ES-I3 (cell line): Measurements from ENCODE around the gene SRRD.

Experiments
- H3K36me3 ChIP-seq: 2 replicates; pipeline ENCODE4 v1.6.1; 2013; ENCODE audit warnings: mild to moderate bottlenecking, low read length, control low read depth, moderate library complexity; ENCODE audit not compliant: insufficient read depth
- H3K4me1 ChIP-seq: 2 replicates; pipeline ENCODE4 v1.6.1; 2013; ENCODE audit warnings: mild to moderate bottlenecking, control low read depth, low read length; ENCODE audit not compliant: insufficient read depth
- H3K9ac ChIP-seq: 2 replicates; pipeline ENCODE4 v1.6.1; 2013; ENCODE audit warnings: low read depth, mild to moderate bottlenecking, low read length, moderate library complexity
- H3K9me3 ChIP-seq: 2 replicates; pipeline ENCODE4 v1.6.1; 2013; ENCODE audit warnings: mild to moderate bottlenecking, low read length, moderate library complexity; ENCODE audit not compliant: control insufficient read depth, insufficient read depth

SRRD gene

DNA sequence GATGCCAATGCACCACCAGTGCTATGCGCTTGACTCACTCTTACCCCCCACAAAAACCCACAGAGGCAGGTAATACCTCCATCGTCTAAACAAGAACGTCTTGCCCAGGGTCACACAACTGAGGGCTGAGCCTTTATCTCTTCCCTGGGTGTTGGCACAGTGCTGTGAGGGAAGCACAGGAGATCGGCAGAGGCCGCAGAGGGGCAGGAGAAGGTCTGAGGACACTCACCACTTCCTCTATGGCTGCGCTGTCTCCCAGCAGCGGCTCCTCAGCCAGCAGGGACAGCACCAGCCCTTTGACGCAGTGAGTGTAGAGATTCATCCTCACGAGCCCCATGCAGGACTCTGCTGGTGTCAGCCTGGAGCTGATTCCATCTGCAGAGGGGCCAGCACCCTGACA, 20.0 kb upstream of the SRRD start:
- peaks cover 47% of the 10 kb centered on the region for H3K36me3 ChIP-seq
- no peak overlapping the region for H3K9ac ChIP-seq
- no peaks in the 10 kb centered on the region for H3K9me3 ChIP-seq
- H3K4me1 ChIP-seq = peaks cover 4% of the 10 kb centered on the region

GRCh38 chr22:26464312-26464711, 19.4 kb upstream of the SRRD start:
- Histone ChIP-seq H3K9me3 (no peaks in the 10 kb centered on the region), H3K4me1 (peaks cover 4% of the 10 kb centered on the region), H3K36me3 (peaks cover 46% of the 10 kb centered on the region), H3K9ac (no peak overlapping the region)

DNA sequence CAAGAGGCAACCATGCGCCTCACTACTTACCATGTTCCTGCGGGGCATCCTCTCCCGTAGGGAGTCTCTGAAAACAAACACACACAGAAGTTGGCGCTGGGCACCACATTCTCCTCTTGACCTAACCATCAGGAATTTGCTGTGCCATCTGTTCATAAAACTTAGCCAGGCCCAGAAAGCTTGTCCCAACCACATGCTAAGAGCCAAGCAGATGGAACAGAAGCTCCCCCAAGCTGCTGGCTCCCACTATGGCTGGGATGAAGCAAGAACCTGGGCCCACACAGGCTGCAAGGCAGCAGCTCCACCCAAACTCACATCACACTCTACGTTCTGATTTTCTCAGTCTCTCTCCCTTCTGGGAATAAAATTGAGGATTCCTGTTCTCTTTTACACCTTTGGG, 17.5 kb upstream of the SRRD start:
- Histone ChIP-seq H3K9ac (no peak overlapping the region), H3K36me3 (peaks cover 50% of the 10 kb centered on the region)

DNA sequence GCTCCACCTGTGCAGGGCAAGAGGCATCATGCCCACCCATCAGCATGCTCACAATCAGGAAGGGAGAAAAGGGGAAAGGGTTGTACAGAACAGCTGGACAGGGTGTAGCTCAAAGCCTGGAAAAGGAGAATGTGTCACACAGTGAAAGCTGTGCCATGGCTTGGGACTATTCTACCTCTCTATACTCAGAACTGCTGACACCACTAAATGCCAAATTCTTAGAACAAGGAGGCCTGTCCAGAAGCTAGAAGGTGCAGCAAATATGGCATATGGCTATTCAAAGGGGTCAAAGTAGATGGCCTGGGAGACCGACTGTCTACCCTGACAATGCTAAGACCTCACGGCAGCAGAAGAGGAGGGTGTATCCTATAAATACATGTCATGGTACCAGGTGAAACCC, 12.9 kb upstream of the SRRD start:
- peaks cover 7% of the 10 kb centered on the region for H3K4me1 ChIP-seq
- H3K9me3 ChIP-seq = no peaks in the 10 kb centered on the region
- no peak overlapping the region for H3K9ac ChIP-seq
- H3K36me3 ChIP-seq = peaks cover 43% of the 10 kb centered on the region

More for the DNA sequence above, 17.5 kb upstream of the SRRD start:
- Histone ChIP-seq H3K4me1 (peaks cover 8% of the 10 kb centered on the region), H3K9me3 (no peaks in the 10 kb centered on the region)

- H3K9ac ChIP-seq = no peak overlapping the region
- peaks cover 37% of the 10 kb centered on the region for H3K36me3 ChIP-seq
- H3K4me1 ChIP-seq = peaks cover 7% of the 10 kb centered on the region
- H3K9me3 ChIP-seq = no peaks in the 10 kb centered on the region
Measured at GRCh38 chr22:26471522-26471921, 12.2 kb upstream of the SRRD start.

DNA sequence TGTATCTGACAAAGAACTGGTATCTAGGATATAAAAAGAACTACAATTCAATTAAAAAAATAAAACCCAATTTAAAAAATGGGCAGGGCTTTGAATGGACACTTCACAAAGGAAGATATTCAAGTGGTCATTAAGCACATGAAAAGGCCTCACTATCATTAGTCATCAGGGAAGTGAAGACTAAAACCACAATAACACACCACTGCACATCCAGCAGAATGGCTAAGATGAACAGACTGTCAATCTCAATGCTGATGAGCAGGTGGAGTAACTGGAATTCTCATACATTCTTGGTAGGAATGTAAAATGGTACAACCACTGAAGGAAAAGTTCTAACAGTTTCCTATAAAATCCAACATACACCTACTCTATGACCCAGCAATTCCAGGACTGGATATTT, 9.0 kb upstream of the SRRD start:
- H3K4me1 ChIP-seq = peaks cover 12% of the 10 kb centered on the region
- H3K9ac ChIP-seq = no peak overlapping the region
- peaks cover 29% of the 10 kb centered on the region for H3K36me3 ChIP-seq
- no peaks in the 10 kb centered on the region for H3K9me3 ChIP-seq

DNA sequence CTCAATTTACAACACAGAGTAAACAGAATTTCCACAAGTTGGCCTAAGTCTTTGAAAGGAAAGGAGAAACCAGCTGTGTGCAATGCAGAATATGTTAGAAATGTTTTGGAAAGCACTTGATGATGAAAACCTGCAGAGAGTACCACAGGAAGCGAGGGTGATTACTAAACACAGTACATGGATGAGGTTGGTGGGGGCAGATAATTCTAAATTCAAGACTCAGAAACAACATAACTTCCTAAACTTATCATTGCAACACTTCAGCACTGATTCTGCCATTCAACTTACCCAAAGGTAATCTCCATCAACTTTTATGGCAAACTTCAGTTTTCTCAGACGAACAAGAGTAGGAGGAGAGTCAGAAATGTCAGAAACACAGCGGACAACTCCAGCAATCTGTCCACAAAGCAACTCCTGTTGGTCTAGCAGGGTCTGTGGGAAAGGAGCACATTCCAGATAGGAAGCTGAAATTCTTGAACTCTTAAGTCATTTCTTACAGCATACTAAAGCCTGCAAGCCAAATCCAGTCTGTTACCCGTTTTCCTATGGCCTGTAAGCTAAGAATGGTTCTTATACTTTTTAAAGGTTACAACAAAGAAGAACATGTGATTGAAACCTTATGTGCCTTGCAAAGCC, 6.9 kb upstream of the SRRD start:
- Histone ChIP-seq H3K36me3 (peaks cover 25% of the 10 kb centered on the region), H3K9me3 (no peaks in the 10 kb centered on the region), H3K4me1 (peaks cover 12% of the 10 kb centered on the region)

DNA sequence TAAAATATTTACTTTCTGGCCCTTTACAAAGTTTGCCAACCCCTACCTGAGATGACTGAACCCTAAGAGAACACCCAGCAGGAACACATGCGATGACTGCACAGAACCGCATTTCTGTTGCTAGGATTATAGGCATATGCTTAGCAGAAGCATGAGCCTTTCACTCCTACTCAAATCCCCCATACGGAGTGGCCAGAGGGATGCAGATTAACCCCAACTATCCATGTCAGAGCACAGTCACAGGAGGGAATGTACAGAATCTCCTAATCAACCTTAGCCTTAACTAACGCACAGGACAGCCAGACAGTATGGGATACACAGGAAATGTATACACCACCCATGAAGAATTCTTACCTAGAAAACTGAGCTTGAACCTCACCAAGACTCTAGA, 6.3 kb upstream of the SRRD start:
- no peaks in the 10 kb centered on the region for H3K9me3 ChIP-seq
- H3K36me3 ChIP-seq = peaks cover 20% of the 10 kb centered on the region
- H3K4me1 ChIP-seq = peaks cover 16% of the 10 kb centered on the region
- H3K9ac ChIP-seq = no peak overlapping the region

More for the DNA sequence above, 6.9 kb upstream of the SRRD start:
- H3K9ac ChIP-seq = no peak overlapping the region

DNA sequence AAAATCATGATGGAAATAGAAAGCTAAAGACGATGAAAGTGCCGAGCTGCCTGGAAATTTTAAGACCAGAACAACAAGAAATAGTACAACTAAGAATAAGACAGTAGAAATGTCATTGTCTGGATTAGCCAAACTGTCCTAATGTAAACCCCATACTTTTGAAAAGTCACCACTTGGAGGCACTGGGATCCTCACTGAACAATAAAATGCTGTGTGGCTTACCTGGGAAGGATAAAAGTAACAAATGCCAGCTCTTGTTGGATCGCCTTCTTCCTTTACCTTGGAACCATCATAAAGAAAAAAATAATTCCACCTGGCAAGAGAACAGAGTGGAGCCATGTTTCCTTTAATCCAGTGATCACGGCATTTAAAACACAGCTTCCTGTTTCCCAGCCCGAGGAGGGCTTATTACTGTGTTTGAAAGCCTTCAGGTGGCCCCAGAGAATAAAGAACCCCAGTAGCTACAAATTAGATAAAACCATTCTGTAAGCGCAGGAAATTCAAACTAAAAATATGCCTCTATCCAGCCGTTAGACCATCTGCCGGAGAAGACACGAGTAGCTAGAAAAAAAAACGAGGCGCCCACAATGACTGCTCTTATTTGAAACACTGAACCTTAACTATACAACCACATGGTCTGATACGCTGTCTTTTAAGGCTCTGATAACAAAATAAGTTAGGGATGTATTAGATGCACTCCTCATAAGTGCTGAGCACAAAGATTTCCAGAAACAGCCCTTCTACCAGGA, 4.5 kb upstream of the SRRD start:
- H3K4me1 ChIP-seq = peaks cover 23% of the 10 kb centered on the region
- H3K9ac ChIP-seq = peak overlapping the region; percentile 5; the same call in 1 of the 2 replicates
- H3K36me3 ChIP-seq = peaks cover 18% of the 10 kb centered on the region
- H3K9me3 ChIP-seq = no peaks in the 10 kb centered on the region

DNA sequence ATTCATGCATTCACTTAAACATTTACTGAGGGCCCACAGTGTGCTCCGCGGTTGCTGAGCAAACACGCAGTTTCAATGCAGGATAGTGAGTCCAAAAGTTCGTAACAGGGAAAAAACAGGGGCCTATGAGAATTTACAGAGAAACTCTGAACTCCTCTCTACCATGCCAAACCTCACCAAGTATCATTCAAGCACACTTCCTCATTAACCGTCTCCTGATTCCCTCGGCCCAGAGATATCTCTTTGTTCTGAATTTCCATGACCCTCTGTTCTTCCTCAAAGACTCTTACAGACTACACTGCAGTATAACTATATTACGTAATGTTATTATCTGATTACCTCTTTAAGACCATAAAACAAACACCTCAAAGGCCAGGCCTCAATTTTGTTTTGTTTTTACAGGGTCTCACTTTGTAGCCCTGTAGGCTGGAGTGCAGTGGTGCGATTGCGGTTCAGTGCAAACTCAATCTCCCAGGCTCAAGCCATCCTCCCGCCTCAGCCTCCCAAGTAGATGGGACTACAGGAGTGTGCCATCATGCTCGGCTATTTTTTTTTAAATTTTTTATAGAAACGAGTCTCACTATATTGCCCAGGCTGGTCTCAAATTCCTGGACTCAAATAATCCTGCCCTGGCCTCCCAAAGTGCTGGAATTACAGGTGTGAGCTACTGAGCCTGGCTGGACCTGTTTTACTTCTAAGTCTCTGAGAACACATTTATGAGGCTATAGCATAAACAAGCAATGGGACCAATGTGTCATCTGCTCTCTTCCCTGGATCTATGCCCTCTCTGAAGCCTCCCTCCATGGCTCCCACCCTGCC, 3.7 kb upstream of the SRRD start:
- Histone ChIP-seq H3K4me1 (peaks cover 23% of the 10 kb centered on the region), H3K9ac (peak overlapping the region; percentile 5; the same call in 1 of the 2 replicates), H3K36me3 (peaks cover 18% of the 10 kb centered on the region), H3K9me3 (no peaks in the 10 kb centered on the region)

- peaks cover 23% of the 10 kb centered on the region for H3K4me1 ChIP-seq
- no peaks in the 10 kb centered on the region for H3K9me3 ChIP-seq
- no peak overlapping the region for H3K9ac ChIP-seq
- peaks cover 18% of the 10 kb centered on the region for H3K36me3 ChIP-seq
Measured at GRCh38 chr22:26480611-26480932, 3.1 kb upstream of the SRRD start.

DNA sequence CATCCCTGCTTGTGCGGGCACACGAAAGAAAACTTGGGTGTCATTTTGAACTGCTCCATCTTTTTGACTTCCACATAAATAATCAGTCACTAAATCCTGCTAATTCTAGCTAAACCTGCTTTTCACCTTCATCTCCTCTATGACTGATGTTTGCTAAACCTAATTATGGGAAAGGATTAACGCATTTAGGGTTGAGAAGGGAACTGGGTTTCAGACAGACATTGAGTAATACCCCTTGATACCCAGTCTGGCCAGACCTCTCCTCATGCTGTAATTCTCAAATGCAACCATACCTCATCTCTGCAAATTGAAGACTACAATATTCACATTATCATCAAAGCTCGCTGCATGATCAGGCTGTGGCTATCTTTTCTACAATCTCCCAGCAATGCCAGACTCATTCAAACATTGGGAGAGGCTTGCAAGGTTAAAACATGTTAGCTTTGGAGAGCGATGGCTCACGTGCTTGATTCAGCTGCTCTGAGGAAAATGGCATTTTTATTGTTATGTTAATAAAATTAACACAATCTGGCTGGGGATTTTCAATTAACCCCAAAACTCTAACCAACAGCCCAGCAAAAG, 2.5 kb upstream of the SRRD start:
- Histone ChIP-seq H3K9ac (no peak overlapping the region), H3K36me3 (peaks cover 18% of the 10 kb centered on the region), H3K9me3 (no peaks in the 10 kb centered on the region), H3K4me1 (peaks cover 23% of the 10 kb centered on the region)

GRCh38 chr22:26481694-26482093, 2.0 kb upstream of the SRRD start:
- Histone ChIP-seq H3K4me1 (peaks cover 23% of the 10 kb centered on the region), H3K36me3 (peaks cover 16% of the 10 kb centered on the region)

DNA sequence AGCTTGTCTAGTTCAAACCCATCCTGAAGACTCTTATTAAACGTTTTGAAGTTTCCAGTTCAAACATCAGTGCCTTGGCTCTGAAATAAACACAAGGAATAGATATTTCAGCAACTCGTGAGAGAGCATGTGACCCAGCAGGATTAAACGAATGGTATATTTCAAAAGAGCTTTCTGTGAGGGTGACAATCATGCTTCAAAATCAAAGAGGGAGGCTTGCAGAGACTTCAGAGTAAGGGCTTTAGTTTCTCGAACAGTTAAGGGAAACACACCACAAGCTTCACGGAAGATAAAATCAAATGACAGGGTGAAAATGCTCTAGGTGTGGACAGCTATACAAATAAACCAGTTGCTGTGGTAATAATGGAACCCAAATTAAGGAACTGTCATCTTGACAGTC, 1.5 kb upstream of the SRRD start:
- peaks cover 13% of the 10 kb centered on the region for H3K36me3 ChIP-seq
- no peaks in the 10 kb centered on the region for H3K9me3 ChIP-seq
- peaks cover 22% of the 10 kb centered on the region for H3K4me1 ChIP-seq
- H3K9ac ChIP-seq = no peak overlapping the region

More at GRCh38 chr22:26481694-26482093, 2.0 kb upstream of the SRRD start:
- no peak overlapping the region for H3K9ac ChIP-seq
- H3K9me3 ChIP-seq = no peaks in the 10 kb centered on the region
